ENCODE measurements around the gene ALOX15. TPM values are rescaled to one million over a fixed set of nuclear protein-coding genes. Genes with fewer than 3 reads are reported as not detected.

ALOX15 gene
- polyA plus RNA-seq, 1 donor from 2014 or later = 0.12 TPM

DNA sequence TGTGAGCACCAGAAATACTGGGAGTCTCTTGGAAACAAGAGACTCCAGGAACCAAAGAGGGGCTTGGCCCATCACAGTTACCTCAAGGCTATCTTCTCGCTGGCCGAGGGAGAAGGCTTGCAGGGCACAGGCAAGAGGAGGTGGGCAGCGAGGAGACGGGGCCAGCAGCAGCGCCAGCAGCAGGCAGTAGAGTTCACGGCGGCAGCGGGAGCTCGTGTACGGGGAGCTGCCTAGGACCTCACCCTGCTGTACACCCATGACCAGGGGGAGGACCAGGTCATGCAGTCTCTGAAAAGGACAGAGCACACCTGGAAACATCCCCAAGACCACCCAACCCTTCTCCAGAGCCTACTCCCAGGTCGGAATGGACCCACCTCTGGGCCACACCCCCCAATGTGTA, 31.7 kb upstream of the ALOX15 start:
- Histone ChIP-seq H3F3A (ENCODE audit: insufficient read depth, low read length, poor library complexity, severe bottlenecking) (no peaks in the 10 kb centered on the region), H4K20me1 (ENCODE audit: insufficient read depth) (no peaks in the 10 kb centered on the region), H3K9me3 (ENCODE audit: low read length) (no peaks in the 10 kb centered on the region), H2AFZ (ENCODE audit: low read depth, low read length) (no peak overlapping the region), H3K9ac (ENCODE audit: low read length) (no peak overlapping the region), H3K4me2 (ENCODE audit: low read length) (no peak overlapping the region), H3K27ac (ENCODE audit: low read length) (no peak overlapping the region), H3K4me3 (ENCODE audit: low read length) (no peak overlapping the region), H3K9me2 (ENCODE audit: insufficient read depth, low read length) (no peaks in the 10 kb centered on the region), H3K27me3 (ENCODE audit: insufficient read depth, low read depth, low read length) (no peaks in the 10 kb centered on the region), H3K36me3 (ENCODE audit: insufficient read depth, low read length) (no peaks in the 10 kb centered on the region), H3K79me2 (replicated peaks; ENCODE audit: insufficient read depth, low read length) (no peaks in the 10 kb centered on the region)
- no peak for TF ChIP-seq MXI1 (conservative IDR thresholded peaks at IDR 0.05; ENCODE audit: poor library complexity, severe bottlenecking)
- no peak for TF ChIP-seq SMC3 (conservative IDR thresholded peaks at IDR 0.05; ENCODE audit: poor library complexity)
- TF ChIP-seq EZH2 (IDR thresholded peaks at IDR 0.05; ENCODE audit: borderline replicate concordance, insufficient read depth, low read length, poor library complexity, severe bottlenecking) = no peak
- TF ChIP-seq REST (IDR thresholded peaks at IDR 0.05; ENCODE audit: borderline replicate concordance) = no peak
- TF ChIP-seq TAF1 (IDR thresholded peaks at IDR 0.05; ENCODE audit: low read depth) = no peak

DNA sequence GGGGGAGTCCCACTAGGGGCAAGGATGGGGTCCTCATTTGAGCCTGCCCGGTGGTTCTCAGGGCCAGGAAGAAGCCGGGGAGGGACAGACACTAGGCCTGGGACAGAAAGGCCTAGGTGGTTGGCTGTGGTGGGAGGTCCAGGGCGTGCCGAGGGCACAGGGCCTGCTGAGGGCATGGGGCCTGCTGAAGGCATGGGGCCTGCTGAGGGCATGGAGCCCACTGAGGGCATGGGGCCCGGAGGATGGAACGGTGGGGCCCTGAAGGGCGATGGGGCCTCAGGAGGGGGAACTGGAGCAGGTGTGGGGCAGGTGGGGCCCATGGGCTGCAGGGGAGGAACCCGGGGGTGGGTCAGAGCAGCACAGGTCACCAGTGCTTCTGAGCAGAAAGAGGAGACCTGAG, 31.3 kb upstream of the ALOX15 start:
- Histone ChIP-seq H3K9me3 (ENCODE audit: low read length) (no peaks in the 10 kb centered on the region), H3K4me2 (ENCODE audit: low read length) (no peak overlapping the region), H3F3A (ENCODE audit: insufficient read depth, low read length, poor library complexity, severe bottlenecking) (no peaks in the 10 kb centered on the region), H3K9ac (ENCODE audit: low read length) (no peak overlapping the region), H4K20me1 (ENCODE audit: insufficient read depth) (no peaks in the 10 kb centered on the region), H3K9me2 (ENCODE audit: insufficient read depth, low read length) (no peaks in the 10 kb centered on the region), H3K36me3 (ENCODE audit: insufficient read depth, low read length) (no peaks in the 10 kb centered on the region), H2AFZ (ENCODE audit: low read depth, low read length) (no peak overlapping the region), H3K79me2 (replicated peaks; ENCODE audit: insufficient read depth, low read length) (no peaks in the 10 kb centered on the region), H3K4me3 (ENCODE audit: low read length) (no peak overlapping the region), H3K27ac (ENCODE audit: low read length) (no peak overlapping the region), H3K27me3 (ENCODE audit: insufficient read depth, low read depth, low read length) (no peaks in the 10 kb centered on the region)
- TF ChIP-seq, protein P1, sequence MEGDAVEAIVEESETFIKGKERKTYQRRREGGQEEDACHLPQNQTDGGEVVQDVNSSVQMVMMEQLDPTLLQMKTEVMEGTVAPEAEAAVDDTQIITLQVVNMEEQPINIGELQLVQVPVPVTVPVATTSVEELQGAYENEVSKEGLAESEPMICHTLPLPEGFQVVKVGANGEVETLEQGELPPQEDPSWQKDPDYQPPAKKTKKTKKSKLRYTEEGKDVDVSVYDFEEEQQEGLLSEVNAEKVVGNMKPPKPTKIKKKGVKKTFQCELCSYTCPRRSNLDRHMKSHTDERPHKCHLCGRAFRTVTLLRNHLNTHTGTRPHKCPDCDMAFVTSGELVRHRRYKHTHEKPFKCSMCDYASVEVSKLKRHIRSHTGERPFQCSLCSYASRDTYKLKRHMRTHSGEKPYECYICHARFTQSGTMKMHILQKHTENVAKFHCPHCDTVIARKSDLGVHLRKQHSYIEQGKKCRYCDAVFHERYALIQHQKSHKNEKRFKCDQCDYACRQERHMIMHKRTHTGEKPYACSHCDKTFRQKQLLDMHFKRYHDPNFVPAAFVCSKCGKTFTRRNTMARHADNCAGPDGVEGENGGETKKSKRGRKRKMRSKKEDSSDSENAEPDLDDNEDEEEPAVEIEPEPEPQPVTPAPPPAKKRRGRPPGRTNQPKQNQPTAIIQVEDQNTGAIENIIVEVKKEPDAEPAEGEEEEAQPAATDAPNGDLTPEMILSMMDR (IDR thresholded peaks at IDR 0.05; ENCODE audit: poor library complexity, severe bottlenecking) = no peak
- no peak for TF ChIP-seq MXI1 (conservative IDR thresholded peaks at IDR 0.05; ENCODE audit: poor library complexity, severe bottlenecking)
- TF ChIP-seq POLR2AphosphoS5 (IDR thresholded peaks at IDR 0.05) = no peak
- TF ChIP-seq TAF1 (IDR thresholded peaks at IDR 0.05; ENCODE audit: low read depth) = no peak
- no peak for TF ChIP-seq RAD21 (conservative IDR thresholded peaks at IDR 0.05)
- no peak for TF ChIP-seq EZH2 (IDR thresholded peaks at IDR 0.05; ENCODE audit: borderline replicate concordance, insufficient read depth, low read length, poor library complexity, severe bottlenecking)
- no peak for TF ChIP-seq EP300 (conservative IDR thresholded peaks at IDR 0.05; ENCODE audit: poor library complexity, severe bottlenecking)
- no peak for TF ChIP-seq REST (IDR thresholded peaks at IDR 0.05; ENCODE audit: borderline replicate concordance)
- TF ChIP-seq SMC3 (conservative IDR thresholded peaks at IDR 0.05; ENCODE audit: poor library complexity) = no peak

Data from neural cell (in vitro differentiated cells).